ENCODE measurements around the gene PDPK1.

DNA sequence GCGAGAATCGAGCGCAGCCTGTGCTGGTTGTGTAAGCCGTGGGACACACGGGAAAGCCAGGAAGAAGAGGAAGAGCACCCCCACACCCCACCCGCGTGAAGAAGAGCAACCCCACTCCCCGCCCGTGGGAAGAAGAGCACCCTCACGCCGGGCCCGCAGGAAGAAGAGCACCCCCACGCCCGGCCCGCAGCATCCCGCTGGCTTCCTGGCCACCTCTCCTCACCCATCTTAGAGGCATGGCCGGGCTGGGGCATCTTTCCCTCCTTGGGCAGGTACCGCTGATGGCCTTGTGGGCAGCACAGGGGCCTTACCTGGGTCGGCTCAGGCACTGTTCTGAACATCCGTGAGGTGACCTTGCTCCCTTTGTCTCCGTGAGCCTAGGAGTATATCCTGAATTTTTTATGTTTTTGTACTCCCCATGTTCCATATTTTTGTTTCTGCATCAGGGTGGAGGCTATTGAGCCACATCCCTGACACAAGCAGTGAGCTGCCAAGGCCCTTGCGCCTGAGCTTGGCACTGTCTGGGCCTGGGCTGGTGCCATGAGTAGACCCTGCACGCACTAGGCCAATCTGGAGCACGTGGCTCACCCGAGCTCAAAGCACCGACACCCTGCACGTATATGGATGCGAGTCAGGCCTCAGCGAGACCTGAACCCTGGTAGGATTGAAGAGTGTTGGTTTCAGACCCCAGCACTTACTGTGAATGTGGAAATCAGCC lies 73.1 kb downstream of the PDPK1 start:
- TF ChIP-seq, protein P1, sequence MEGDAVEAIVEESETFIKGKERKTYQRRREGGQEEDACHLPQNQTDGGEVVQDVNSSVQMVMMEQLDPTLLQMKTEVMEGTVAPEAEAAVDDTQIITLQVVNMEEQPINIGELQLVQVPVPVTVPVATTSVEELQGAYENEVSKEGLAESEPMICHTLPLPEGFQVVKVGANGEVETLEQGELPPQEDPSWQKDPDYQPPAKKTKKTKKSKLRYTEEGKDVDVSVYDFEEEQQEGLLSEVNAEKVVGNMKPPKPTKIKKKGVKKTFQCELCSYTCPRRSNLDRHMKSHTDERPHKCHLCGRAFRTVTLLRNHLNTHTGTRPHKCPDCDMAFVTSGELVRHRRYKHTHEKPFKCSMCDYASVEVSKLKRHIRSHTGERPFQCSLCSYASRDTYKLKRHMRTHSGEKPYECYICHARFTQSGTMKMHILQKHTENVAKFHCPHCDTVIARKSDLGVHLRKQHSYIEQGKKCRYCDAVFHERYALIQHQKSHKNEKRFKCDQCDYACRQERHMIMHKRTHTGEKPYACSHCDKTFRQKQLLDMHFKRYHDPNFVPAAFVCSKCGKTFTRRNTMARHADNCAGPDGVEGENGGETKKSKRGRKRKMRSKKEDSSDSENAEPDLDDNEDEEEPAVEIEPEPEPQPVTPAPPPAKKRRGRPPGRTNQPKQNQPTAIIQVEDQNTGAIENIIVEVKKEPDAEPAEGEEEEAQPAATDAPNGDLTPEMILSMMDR (IDR thresholded peaks at IDR 0.05; ENCODE audit: low read depth, low read length, missing input control): no peak
- no peak for TF ChIP-seq RXRA (IDR thresholded peaks at IDR 0.05)
- TF ChIP-seq RAD21 (IDR thresholded peaks at IDR 0.05): no peak
- TF ChIP-seq, protein P2, sequence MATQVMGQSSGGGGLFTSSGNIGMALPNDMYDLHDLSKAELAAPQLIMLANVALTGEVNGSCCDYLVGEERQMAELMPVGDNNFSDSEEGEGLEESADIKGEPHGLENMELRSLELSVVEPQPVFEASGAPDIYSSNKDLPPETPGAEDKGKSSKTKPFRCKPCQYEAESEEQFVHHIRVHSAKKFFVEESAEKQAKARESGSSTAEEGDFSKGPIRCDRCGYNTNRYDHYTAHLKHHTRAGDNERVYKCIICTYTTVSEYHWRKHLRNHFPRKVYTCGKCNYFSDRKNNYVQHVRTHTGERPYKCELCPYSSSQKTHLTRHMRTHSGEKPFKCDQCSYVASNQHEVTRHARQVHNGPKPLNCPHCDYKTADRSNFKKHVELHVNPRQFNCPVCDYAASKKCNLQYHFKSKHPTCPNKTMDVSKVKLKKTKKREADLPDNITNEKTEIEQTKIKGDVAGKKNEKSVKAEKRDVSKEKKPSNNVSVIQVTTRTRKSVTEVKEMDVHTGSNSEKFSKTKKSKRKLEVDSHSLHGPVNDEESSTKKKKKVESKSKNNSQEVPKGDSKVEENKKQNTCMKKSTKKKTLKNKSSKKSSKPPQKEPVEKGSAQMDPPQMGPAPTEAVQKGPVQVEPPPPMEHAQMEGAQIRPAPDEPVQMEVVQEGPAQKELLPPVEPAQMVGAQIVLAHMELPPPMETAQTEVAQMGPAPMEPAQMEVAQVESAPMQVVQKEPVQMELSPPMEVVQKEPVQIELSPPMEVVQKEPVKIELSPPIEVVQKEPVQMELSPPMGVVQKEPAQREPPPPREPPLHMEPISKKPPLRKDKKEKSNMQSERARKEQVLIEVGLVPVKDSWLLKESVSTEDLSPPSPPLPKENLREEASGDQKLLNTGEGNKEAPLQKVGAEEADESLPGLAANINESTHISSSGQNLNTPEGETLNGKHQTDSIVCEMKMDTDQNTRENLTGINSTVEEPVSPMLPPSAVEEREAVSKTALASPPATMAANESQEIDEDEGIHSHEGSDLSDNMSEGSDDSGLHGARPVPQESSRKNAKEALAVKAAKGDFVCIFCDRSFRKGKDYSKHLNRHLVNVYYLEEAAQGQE (IDR thresholded peaks at IDR 0.05): no peak
- TF ChIP-seq GABPA (IDR thresholded peaks at IDR 0.05 in 1 of 2, conservative IDR thresholded peaks at IDR 0.05 in 1 of 2): no peak
- no peak for TF ChIP-seq JUND (IDR thresholded peaks at IDR 0.05)
- no peak for TF ChIP-seq TAF1 (conservative IDR thresholded peaks at IDR 0.05)
- no peak for TF ChIP-seq EGR1 (IDR thresholded peaks at IDR 0.05; ENCODE audit: low read depth in 2 of 2)
